ENCODE data around the gene DTWD1.

GRCh38 chr15:49625460-49626036 is 4.7 kb downstream of the DTWD1 start:
- TF ChIP-seq CTCF (IDR thresholded peaks at IDR 0.05) (no peak), POLR2AphosphoS5 (IDR thresholded peaks at IDR 0.05; ENCODE audit: low read depth, low read length) (no peak), EP300 (IDR thresholded peaks at IDR 0.05; ENCODE audit: borderline replicate concordance in 1 of 2, low read depth in 1 of 2, low read length in 1 of 2) (no peak), ZBTB33 (IDR thresholded peaks at IDR 0.05; ENCODE audit: borderline replicate concordance, low read depth) (no peak), JUND (IDR thresholded peaks at IDR 0.05) (no peak), TEAD4 (IDR thresholded peaks at IDR 0.05; ENCODE audit: borderline replicate concordance, insufficient read depth) (no peak), GATA2 (CRISPR knock-in tag; IDR thresholded peaks at IDR 0.05) (no peak)

Data from SK-N-SH (cell line).